ENCODE measurements around the gene NMNAT1.
A peak's percentile ranks its signal among the peaks of the same experiment; 100 is the strongest.
"Not testable (repeated sequence)": the region's sequence is repeated elsewhere in the genome, so short reads cannot be mapped to it uniquely, and the experiment has no call there.

The NMNAT1 gene

DNA sequence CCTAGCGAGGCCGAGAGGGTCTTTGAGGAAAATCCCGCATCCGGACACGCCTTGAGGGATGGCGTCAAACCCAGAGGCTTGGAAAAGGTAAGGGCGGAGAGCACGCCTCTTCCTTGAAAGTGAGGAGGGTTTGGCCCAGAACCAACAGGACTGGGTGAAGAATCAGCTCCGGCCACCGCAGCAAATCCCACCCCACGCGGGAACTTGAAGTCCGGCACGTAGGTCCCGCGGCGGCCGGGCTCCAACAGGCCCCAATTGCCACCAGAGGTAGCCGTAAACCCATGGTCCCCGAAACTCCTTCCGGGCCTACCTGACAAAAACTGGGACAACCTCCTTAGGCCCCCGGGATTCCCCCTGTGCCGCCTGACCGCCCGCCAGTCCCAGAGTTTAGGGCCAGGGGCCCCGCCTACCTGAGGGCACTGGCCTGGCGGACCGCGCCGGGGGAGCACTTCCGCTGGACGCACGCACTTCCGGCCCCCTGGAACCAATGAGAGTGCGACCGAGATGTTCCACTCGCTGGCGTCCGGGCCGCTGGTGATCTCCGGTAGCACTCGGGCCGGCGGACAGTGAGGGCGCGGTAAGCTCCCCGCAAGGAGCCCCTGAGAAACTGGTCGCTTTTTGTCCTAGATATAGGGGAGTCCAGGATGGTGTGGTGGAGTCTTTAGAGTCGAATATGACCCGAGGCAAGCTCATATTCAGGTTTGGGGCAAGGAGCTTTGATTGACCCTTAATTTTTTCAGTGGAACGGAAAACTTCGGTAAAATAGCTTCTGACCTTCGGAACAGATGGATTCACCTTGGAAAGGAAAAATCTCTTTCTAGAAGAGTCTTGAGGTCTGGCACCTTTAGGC is at the start of gene NMNAT1, which contains the start of gene LZIC:
TSS of gene NMNAT1 (plus strand) at position 537 of the 850 bp plus-strand sequence. CDS start 28,599 bp downstream, outside the sequence.
TSS of gene LZIC (minus strand) at position 453 of the 850 bp plus-strand sequence. CDS start 6,772 bp downstream, outside the sequence.
- DNase-seq (ENCODE audit: low spot score) = peak; percentile 93

GRCh38 chr1:9894115-9894514 is 49.2 kb upstream of the NMNAT1 start:
- no peak for DNase-seq (ENCODE audit: low spot score)

DNA sequence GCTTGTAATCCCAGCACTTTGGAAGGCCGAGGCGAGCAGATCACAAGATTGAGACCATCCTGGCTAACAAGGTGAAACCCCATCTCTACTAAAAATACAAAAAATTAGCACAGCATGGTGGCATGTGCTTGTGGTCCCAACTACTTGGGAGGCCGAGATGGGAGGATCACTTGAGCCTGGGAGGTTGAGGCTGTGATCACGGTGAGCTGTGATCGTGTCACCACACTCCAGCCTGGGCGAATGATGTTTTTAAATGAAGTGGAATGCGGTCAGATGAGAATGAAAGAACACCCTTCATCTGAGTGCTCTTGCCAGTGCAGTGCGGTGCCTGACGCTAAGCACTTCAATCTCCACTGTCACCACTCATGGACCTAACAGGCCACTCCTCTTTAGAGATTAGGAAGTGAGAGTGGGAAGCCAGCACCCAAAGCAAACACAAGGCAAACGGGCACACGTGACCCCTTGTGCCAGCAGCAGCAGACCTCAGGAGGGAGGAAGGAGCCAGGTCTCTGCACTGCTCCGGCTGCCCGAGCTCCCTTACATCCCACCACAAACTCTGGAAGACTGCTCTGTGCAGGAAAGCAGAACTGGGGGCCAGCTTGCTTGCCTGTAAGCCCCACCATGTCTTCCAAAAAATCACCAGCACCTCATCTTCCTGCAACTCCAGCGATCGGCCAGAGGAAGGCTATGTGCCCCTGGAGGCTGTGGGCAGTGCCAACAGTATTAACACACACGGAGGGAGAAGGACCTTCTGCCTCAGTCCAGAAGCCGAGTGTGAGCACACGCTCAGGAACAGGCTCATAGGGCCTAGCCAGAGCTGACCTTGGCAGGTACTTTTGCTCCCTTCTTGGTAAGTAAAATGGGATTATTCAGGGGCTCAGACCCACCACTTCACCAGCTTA is 42.9 kb upstream of the NMNAT1 start:
- peak; percentile 66 for DNase-seq (ENCODE audit: low spot score)

GRCh38 chr1:9901148-9902059 is 41.9 kb upstream of the NMNAT1 start:
- DNase-seq (ENCODE audit: low spot score) = peak; percentile 86

GRCh38 chr1:9902060-9902452 is 41.2 kb upstream of the NMNAT1 start:
- peak; percentile 94 for DNase-seq (ENCODE audit: low spot score)

- DNase-seq (ENCODE audit: low spot score) = no peak
Observed at GRCh38 chr1:9903801-9904527, 39.3 kb upstream of the NMNAT1 start.

DNA sequence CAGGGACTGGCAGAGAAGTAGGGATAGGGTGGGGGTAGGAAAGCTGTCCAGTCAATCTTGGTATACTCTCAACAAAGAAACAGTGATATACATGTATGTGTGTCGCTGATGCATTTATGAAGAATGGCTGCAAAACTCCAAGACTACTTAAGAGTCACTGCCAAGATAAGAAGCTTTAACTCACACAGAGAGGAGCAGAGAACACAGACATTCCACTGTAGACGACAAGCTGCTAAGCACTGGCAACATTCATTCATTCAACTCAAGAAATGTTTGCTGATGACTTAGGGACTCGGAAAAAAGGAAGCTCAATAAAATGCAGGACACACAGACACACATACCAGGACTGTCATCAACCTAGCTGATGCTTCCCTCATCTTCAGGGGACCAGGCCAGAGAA is 38.7 kb upstream of the NMNAT1 start:
- no peak for DNase-seq (ENCODE audit: low spot score)

DNA sequence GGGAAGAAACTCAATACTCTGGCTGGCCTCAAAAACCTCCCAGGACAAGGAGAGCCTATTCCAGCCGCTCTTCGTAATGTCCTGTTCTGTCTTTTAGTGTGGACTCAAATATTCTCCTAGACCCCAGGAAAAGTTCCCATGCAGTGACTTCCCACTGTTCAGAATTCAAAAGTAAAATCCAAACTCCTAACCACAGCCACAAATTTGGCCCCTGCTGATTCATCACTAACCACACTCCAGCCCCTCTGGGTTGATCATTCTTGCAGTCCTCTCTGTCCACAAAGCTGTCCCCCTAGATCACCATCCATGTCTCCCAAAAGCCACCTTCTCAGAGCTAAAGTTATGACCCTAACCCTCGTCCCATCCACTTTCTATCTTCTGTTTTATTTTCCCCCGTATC is 38.3 kb upstream of the NMNAT1 start:
- no peak for DNase-seq (ENCODE audit: low spot score)

DNA sequence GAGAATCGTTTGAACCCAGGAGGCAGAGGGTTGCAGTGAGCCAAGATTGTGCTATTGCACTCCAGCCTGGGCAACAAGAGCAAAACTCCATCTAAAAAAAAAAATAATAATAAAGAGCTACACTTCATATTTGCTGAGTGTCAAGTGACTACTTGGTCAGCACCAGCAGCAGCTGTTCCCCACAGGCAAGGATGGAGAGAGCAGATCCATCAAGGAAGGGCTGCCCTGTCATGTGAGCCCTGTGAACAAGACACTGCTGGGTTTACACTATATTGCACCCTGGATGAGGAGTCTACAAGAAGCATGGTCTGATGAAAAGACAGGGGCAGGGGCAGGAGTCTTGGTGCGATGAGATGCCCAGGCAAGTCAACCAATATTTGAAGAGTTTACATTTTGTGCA is 36.8 kb upstream of the NMNAT1 start:
- DNase-seq (ENCODE audit: low spot score) = no peak

GRCh38 chr1:9907441-9907840 is 35.8 kb upstream of the NMNAT1 start:
- no peak for DNase-seq (ENCODE audit: low spot score)

- no peak for DNase-seq (ENCODE audit: low spot score)
Observed at GRCh38 chr1:9908871-9909233, 34.4 kb upstream of the NMNAT1 start.

- DNase-seq (ENCODE audit: low spot score) = peak; percentile 35
Observed at GRCh38 chr1:9909234-9910046, 33.8 kb upstream of the NMNAT1 start.

GRCh38 chr1:9910076-9910422 is 33.2 kb upstream of the NMNAT1 start, which contains the start of gene CTNNBIP1:
Gene CTNNBIP1, minus strand, starts transcription at chr1:9910269. Its CDS starts 38,205 bp downstream, at chr1:9872064.
- DNase-seq (ENCODE audit: low spot score) = no peak

DNA sequence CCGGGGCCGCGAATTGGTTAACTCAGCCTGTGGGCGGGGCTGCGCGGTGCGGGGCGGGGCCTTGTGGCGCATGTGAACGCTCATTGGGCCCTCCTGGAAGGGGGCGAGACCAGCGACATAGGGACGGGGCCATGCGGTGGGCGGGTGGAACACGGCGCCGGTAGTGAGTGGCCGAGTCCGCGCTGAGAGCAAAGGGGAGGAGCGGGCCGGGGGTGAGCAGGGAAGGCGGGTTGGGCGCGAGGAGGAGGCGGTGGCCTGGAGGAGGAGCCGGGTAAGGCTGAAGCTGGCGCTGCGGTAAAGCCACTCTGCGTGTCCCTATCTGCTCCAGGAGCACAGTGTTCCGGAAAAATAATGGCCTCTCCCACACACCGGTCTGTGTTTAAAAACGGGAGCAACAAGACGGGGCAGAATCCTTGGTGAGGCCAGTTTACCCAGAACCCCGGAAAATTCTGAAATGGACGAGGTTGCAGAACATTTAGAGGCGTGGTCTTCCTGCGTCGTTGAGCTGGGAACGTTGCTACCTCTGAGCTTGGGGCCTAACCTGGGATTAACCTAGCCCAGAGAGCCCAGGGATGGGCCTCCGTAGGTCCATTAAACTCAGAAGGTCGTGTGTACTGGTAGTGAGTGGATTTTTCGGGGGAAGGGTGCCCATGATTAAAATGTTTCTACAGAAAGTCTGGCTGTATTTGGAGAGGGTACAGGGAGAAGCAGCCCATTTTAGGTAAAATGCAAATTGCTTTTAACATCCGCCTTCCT is 32.7 kb upstream of the NMNAT1 start:
- peak; percentile 99 for DNase-seq (ENCODE audit: low spot score)

- no peak for DNase-seq (ENCODE audit: low spot score)
Observed at GRCh38 chr1:9912264-9912936, 30.9 kb upstream of the NMNAT1 start.

DNA sequence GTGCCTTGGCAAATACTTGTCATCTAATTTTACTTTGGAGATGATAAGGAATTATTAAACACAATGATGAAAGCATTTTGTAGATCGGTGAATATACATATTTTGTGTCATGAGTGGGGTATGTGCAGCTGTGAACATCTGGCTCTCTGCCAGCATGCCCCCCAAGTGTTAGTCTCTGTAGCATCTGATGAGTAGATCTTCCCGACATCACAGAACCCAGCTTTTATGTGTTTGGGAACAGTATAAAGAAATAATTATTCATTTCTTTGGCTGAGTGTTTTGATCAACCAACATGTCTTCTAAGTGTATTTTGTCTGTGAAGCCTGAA is 28.7 kb upstream of the NMNAT1 start:
- DNase-seq (ENCODE audit: low spot score) = no peak

- DNase-seq (ENCODE audit: low spot score) = peak; percentile 51
Observed at GRCh38 chr1:9916452-9916851, 26.8 kb upstream of the NMNAT1 start.

DNA sequence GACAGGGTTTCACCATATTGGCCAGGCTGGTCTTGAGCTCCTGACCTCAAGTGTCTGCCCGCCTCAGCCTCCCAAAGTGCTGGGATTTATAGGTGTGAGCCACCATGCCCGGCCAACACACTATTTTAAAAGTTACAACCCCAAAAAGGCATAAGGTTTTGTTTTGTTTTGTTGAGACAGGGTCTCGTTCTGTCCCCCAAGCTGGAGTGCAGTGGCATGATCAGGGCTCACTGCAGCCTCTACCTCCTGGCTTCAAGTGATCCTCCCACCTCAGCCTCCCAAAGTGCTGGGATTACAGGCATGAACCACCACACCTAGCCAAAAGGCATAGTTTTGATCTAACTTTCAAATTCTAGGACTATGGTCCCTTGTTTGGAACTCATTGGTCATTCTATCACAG is 25.8 kb upstream of the NMNAT1 start:
- not testable (repeated sequence) for DNase-seq (ENCODE audit: low spot score)

DNA sequence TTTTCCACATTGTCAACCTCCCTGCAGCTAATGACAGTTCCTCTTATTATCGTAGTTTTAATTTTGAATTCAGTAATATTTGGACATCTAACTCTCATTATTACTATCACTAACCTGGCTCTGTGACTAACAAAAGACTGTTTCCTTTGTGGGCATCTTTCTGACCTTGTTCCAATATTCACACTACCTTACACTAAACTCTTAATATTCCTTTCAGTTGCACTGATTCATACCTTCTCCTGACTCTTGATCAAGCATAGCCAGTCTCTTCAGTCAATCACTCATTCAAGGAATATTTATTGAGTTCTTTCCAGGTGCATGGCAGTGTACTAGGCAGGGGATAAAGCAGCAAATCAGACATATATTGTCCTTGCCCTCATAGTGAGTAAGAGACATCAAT is 25.4 kb upstream of the NMNAT1 start:
- DNase-seq (ENCODE audit: low spot score) = no peak

Measured in cerebellar cortex (tissue), 1 donor.